T1000 (cell line): ENCODE results near the gene APOB.

ENCODE experiments used
- DNase-seq: peaks from one replicate; lab custom pipeline; 2025; ENCODE audit warnings: mixed read lengths; lab: John Stamatoyannopoulos, UW

Gene APOB

DNA sequence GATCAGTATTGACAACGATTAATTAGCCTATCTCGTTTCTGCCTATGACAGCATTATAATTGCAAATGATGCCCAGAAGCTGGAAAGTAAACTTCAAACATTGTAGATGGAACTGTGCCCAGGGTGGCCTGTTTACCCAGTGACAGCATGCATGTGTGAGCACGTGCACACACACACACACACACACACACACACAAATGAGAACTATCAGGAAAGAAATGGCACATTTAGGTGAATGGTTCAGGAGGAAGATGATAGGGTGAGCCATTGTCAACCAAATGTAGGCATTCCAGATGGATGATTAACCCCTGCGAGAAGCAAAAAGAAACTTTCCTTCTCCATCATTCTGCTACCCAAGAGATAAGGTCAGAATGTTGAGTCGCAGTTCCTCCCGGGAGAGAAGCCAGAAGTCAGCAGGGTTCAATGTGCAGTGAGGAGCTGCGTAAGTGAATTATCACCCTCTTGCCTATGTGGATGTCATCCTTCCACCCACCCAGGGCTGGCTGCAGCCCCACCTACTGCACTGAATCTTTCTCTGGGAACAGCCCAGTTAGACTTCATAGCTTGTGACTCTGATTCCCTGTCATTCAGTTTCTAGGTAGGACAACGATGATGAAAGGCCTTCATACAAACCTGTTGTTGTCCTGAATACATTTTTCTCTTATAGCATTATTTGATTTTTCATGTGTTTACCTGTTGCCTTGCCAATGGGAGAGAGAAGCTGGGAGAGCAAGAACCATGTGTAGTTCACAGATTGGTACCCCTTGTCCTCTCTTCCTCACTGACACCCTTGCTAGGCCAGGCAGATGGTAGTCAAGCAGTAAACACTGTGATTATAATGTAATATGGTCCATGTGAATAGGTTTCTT, 3.5 kb upstream of the APOB start:
- DNase-seq = no peak

DNA sequence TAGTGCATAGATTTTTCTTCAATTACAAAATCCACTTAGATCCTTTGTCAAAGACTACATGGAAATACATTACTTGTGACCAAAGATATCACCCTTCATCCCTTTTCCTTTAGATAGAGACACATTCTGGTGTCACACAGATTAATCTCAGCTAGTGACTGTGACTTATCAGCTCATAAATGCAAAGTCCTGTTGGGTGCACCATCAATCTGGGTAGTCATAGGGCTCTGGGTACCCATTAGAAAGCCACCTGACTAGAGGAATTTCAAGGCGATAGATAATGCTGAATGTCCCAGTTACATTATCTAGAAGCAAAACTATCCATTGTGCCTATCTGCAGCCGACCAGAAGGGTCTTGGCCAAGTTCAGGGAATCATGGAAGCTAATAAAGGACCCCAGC, 2.6 kb upstream of the APOB start:
- no peak for DNase-seq

DNA sequence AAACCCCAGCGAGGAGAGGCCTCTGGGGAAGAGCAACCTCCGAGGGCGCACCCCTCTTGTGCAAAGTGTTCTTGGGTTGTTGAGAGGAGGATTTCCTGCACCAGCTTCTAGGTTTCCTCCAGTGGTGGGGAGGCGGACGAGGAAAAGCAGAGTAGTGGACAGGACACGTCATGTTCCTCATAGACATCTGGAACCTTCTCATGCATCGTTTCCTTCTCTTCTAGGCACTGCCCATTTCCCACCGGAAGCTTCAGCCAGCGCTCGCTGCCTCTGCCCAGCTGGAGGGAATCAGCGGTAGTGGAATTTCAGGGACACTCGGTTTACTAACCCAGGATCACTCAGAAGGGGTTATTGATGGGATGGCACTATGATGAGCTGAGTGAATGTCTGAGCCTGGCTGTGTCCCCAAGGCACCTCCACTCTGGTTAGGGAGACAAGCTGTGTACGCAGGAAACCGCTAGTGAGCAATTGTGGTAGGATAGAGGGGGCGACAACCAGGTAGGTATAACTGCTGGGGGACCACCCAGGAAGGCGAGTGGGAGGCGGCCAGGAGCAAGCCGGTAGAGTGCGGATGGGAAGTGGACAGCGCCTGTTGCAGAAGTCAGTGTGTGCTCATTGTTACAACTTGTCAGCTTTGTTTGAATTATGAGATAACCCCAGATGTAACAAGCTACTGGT, 960 bp upstream of the APOB start:
- DNase-seq = no peak

DNA sequence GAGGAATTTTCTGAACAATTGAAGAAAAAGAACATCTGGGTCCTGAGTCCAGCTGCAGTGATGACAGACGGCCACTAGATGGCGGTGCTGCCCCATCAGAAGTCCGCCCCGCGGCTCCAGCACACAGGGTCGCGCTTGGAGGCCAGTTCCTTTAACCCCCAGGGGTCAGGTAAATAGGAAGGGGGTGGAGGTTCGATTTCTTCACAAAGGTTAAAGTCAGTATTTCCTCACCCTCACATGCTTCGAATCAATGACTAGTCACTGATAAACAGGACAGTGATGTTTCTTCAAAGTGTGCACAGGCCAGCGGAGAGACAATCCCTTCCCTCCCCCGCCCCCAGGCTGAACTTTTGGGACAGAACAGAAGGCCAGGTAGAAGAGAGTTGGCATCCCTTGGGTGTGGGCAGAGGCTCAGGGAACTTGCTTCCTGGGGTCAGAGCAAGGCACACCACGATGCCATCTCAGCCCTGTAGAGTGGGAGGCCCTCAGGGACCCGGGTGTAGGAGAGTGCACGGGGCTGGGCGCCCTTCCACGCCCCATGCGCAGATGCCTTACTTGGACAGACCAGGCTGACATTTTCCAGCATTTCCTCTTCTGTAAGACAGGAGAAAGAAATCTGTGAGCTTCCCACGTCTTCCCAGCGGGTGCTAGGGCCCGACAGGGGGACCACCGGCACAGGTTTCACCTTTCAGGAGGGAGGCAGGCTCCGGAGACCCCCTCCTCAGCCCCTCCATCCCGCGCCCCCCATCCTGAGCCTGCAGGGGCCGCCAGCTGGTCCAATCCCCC, 722 bp downstream of the APOB start:
- peak; percentile 37 for DNase-seq

DNA sequence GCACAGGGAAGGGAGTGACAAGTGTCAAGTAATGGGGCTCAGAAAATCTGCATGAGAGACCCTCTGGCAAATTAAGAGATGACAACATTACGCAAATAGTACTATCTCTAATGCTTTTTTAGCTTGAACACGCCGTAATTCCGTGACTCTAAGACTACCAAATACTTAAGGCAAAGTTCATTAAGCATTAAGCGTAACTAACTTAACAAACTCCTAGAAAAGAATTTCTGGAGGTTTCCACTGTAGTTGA, 1.2 kb downstream of the APOB start:
- DNase-seq = no peak

DNA sequence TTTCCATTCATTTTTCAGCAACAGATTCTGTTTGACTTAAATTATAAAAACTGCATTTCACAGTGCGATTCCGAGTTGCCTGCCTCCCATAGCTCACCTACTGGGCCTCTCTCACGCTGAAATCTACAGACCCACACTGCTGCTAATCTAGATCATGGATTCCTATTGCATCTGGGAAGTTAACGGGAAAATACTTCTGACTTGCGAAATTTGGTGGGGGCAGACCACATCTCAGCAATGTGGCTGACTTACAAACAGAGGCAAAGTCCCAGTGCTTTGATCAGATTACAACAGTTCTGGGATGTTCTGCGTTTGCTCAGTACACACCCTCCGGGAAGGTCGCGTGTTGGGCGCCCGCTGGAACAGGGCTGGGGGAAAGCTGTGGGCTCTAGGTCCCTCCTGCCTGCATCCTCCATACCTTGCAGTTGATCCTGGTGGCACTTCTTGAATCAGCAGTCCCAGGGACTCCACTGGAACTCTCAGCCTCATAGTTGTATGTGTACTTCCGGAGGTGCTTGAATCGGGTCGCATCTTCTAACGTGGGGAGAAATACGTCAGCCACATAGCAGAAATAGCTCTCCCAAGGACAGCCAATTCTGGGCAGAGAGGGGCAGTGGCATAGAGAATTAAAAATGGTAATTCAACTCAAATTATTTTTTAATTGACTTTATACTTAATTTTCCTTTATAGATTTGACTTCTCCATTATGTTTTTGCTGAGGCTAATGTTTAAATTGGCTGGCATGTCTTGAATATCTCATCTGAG, 1.7 kb downstream of the APOB start:
- no peak for DNase-seq

DNA sequence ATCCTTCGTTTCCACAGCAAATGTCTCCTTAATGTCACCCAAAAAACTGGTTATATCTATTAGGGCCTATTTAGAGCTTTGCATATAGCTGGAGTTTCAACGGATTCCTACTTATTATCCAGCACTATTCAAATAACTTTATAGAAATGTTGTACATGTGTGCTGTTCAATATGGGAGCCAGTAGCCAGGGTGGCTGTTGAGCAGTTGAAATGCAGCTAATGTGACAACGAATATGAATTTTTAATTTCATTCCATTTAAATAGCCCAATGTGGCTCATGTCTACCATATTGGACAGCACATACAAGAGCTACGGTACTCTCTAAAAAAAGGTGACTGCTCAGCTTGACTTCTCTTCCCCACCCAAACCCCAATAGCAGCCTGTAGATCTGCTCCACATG, 2.4 kb downstream of the APOB start:
- no peak for DNase-seq

DNA sequence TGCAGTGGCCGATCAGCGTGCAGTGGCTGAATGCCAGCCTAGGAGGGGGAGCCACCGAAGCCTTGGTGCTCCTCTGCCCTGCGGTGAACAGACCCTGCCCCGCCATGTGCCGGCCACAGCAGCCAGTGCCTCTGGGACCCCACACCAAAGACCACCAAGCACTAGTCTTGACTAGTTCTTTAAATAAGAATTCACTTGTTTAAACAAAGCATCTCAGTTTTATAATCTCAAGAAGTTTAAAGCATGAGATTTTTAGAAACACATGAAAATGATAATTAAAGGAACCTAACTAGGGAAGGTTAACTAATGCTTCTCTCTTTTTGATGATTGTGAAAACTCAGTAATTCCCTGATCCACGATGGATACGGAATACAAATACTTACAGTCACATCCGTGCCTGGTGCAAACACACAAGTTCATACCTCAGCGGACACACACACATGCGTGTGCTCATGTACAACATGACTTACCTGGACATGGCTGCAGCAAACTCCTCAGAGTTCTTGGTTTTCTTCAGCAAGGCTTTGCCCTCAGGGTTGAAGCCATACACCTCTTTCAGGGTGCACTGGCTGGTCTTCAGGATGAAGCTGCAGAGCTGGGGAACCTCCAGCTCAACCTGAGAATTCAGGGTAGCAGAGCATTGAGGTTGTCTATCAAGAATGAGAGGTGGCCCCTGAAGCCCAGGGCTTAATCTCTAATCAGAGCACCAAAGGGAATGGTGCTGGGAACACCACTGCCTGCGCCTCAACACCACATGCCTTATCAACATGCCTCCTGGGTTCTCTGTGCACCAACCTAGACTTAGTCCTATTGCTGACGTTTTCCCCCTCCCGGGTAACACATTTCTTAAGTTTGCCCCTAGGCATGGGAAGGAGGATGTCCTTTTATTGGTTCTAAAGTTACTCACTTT, 3.1 kb downstream of the APOB start:
- no peak for DNase-seq

DNA sequence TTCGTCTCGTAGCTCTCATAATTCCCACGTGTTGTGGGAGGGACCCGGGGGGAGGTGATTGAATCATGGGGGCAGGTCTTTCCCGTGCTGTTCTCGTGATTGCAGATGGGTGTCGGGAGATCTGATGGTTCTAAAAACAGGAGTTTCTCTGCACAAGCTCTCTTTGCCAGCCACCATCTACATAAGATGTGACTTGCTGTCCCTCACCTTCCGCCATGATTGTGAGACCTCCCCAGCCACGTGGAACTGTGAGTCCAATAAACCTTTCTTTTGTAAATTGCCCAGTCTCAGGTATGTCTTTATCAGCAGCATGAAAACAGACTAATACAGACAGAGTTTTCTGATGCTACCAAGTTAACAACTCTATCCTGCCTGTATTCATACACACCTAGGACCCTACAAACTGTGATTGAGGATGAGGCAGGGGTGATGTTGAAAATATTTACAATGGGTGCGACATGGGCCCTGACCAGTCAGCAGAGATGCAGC, 3.9 kb downstream of the APOB start:
- no peak for DNase-seq

DNA sequence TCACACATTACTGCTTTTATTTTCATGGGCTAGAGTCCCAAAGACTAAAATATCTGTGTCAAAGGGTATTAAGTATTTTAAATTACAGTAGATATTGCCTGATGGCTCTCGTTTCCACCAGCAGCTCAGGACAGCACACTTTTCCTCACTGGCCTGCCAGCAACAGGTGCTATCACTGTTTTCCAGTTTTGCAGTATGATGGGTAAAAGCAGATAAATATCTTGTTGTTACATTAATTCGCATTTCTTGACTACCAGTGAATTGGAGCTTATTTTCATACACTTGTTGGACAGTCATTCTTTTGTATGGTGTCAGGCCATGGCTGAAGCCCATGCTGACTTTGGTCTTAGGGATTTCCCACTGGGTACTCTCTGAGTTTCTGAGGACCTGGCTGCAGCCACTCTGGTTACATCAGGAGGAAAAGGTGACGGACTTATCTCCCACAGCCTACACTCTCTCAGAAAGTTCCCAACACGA, 4.8 kb downstream of the APOB start:
- no peak for DNase-seq

DNA sequence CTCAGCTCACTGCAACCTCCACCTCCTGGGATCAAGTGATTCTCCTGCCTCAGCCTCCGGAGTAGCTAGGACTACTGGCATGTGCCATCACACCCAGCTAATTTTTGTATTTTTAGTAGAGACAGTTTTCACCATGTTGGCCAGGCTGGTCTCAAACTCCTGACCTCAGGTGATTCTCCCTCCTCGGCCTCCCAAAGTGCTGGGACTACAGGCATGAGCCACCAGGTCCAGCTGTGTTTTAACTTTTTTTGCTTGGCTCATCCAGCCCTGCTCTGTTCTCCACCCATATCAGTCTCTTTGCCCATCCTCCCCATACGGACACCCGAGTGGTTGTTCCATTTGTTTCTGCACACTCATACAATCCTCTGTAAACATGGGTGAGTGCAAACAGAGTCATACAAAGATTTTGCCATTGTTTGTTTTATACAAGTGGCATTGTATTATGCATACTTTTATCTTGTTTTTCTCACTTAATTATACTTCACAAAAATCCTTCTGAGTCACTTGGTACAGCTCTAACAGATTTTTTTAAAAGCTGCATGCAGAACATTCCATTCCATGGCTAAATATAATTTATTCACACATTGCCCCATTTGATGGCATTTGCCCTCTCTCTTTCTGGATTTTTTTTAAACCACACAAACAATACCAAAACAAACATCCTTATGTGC, 5.3 kb downstream of the APOB start:
- no peak for DNase-seq

DNA sequence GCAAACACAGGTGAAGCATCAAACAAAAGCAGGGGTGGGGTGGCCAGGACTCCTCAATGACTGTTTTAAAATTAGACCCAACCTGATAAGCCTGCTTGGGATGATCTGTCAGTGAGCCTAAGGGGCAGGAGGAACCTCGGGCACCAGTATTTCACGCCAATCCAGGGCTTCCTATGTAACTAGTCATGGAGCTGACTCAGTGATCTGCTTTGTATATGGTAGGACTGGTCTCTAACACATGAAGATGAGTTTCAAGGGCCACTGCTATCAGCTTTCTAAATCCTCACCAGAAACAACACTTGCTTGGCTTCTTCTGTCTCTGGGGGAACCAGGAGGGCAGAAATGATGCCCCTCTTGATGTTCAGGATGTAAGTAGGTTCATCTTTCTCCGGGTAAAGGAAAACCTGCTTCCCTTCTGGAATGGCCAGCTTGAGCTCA, 6.2 kb downstream of the APOB start:
- no peak for DNase-seq

DNA sequence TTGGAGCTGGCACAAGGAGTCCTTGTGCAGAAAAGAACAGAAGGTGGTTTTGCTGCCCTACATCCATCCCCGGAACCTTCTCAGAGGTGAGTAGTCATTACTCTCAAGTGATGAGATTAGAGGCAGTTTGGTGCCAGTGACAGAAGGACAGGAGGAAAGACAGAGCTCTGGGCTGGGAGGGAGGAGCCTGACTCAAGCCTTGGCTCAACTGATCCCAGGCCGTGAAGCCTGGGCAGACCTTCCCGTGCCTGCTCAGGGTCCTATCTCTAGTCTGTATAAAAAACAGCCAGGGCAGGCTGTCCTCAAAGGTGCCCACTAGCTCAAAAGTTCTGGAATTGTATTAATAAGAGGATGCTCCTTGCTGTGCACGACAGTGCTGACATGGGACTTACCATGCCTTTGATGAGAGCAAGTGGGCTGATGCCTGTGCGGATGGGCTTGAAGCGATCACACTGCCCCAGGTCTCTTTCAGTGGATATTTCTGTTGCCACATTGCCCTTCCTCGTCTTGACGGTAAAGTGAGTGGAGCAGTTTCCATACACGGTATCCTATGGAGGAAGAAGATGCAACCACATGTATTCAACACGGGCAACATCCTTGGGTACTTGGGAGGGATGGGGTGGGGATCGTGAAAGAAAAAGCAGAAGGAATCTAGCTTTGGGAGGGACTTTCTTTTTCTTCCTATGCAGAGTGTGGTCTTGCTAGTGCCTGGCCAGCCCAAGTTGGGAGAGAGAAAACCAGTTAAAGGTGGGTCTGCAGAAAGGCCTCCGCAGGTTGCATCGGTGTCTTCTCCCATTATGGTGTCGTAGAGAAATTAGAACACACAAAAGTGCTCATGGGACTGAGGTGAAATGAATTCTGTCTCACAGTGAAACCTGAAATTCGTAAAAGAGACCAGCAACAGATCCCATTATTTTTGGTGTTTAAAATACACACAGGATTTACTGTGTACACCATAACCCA, 6.9 kb downstream of the APOB start:
- DNase-seq = no peak

DNA sequence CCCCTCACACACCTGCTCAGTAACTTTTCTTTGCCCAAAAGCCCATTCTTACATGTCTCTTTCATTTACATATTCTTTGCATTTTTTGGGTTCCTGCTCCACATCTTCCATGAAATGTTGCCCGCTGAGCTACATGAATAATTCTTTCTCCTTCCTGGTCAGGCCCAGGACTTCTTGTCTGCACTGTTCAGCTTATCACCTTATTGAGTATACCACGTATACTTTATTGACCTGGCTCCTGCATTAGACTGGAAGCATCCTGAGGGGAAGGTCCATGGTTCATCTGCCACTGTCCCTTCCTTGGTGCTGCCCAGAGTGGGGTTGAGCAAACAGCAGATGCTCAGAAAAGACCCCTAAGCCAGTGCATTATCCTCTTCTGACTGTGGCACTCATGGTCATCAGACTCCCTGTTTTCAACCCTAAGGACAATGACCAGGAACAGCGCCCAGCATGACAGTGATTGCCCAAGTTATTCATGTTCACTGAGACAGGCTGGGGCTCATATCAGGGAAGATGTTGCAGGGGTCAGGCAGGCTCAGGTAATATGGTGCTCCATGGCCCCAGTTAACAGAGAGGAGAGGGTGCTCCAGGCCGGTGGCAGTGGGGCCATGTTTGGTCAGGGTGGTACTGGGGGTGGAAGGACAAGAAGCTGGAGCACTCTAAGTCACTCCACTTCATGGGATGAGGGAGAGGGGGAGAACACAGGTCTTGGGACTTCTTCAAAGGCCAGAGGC, 7.7 kb downstream of the APOB start:
- no peak for DNase-seq

DNA sequence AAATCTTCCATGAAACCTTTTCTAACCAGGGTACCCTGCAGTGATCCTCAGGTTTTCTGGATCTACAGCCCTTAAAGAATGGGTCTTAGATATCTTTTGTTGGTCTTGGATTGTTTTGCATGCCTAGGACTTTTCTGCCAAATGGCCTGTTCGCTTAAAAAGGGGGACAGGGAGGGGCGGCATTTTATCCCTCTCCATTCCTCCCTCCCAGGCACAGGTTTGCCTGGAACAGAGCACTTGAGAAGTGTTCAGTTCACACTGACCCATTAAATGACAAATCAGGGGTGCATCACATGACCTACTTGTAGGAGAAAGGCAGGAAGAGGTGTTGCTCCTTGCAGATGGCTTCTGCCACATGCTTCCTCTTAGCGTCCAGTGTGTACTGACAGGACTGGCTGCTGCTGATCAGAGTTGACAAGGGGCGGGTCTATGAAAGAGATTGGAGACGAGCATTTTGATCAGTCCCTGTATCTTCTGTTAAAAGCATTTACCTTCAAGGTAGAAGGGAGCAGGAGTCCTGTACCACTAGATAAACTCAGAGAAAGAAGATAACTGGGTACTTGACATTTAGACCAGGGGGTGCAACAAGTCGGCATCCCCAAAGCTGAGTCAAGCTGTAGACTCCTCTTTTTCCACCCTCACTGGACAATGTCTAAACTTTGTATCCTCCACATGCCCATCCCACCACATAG, 8.4 kb downstream of the APOB start:
- no peak for DNase-seq

DNA sequence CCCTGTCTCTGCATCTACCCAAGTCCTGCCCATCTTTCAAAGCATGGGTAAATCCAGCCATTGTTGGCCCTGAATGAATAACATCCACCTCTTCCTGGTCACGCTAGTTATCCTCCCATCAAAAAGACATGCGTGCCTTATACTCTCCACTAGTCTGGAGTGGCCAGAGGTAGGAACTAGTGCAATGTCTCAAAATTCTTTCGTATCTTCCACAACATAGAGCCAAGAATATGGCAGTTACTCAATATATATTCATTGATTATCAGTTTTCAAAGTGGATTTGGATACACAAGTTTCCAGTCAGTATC, 8.9 kb downstream of the APOB start:
- DNase-seq = no peak

DNA sequence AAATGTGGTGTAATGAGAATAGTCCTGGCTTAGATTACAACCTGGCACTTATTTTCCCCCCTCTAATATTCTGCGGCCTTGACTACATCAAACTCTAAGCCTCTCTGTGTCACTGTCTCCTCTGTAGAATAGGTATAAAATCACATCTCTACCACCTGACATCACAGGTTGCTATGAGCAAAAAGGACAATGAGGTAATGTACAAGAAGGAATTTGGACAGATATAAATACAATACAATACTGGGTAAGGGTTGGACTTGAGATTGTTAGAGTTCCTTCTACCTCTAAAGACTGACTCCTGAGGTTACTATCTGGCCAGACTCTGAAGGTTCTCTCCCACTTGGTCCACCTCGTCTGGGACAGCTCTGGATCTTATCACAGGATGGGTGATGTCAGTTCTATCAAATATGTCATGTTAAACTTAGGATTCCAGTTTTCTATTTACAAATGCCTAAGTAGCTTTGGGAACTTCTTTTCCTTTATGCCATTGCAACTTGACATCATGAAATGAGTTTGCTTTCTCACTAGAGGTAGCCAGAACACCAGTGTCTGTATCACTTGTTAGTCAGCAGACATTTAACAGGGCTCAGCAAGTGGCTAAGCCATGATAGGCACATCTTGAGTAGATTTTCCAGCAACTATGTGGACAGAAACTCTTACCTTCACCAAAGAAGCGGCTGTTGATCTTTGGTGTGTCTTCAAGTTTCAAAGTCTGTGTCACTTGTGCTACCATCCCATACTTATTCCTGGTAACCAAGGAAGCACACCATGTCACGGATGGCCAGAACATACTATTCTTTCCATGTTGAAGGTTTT, 9.5 kb downstream of the APOB start:
- no peak for DNase-seq
